Stimulated activated CD4-positive, alpha-beta T cell treated with anti-CD3 and anti-CD28 coated beads, Interleukin-1b, Interleukin-23, amount 100 ng/mL, for 1 hour (primary cell): Measurements from ENCODE around the gene YRDC.

Source experiments
- DNase-seq, 2 donors: peaks; one replicate each; pipeline ENCODE4 v3.0.0-alpha.2; 2020; ENCODE audit warnings: low read depth in 2 of 2

Gene YRDC

GRCh38 chr1:37807555-37808368, at the start of gene YRDC, which contains the start of gene C1orf122:
Gene YRDC (minus strand): TSS chr1:37808208. CDS start chr1:37808180, 28 bp downstream.
Gene C1orf122 (plus strand): TSS chr1:37807790. CDS start chr1:37808405, 615 bp downstream.
- peak; percentile 72 to 86 for DNase-seq

DNA sequence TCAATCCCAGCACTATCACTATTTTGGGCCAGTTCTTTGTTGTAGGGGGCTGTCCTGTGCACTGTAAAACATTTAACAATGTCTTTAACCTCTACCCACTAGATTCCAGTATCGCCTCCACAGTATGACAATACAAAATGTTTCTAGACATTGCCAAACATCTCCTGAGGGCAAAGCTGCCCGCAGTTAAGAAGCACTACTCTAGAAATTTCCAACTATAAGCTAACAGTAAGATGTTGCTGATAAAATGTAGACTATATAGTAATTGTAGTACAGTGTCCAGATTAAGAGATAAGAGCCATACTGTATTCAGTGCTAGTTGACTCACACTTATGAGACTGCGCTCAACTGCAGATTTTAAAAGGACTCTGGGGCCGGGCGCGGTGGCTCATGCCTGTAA, 46.4 kb upstream of the YRDC start:
- DNase-seq: no peak

- DNase-seq: no peak
Observed at GRCh38 chr1:37853157-37853556, 45.1 kb upstream of the YRDC start.

DNA sequence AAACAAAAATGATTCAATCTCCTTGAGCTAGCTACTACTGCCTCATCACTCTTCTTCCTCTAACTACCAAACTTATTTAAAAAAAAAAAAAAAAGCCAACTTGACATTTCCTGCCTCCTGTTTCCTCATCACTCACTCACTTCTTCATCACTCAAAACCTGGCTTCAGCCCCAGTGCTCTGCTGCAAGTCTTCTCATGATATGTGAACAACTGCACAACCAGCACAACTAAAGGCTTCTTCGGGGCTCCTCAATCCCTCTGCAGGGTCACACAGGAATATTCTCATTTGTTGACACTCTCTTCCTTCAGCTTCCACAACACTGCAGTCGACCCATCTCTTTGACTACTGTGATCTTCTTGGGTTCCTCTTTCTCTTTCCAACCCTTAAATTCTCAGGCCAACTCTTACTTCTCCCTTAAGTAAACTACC, 43.8 kb upstream of the YRDC start:
- no peak for DNase-seq

DNA sequence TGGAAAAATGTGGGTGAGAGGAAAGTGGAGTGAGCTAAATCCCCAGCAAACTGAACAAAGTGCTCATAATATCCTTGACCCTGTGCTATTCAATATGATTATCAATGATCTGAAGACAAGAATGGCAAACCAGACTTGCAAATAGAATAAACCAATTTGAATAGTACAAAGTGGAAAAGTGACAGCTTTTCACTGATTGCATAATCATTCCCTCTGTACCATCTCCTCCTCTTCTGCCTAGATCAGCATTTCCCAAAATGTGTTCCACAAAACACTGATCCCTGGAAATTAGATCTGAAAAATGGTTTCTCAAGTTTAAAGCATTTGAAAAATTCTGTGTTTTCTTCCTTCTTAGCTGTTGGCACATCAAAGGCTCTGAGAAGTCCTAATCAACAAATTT, 43.3 kb upstream of the YRDC start:
- no peak for DNase-seq

- no peak for DNase-seq
Observed at GRCh38 chr1:37850352-37850955, 42.4 kb upstream of the YRDC start.

- DNase-seq: no peak
Observed at GRCh38 chr1:37849480-37849879, 41.5 kb upstream of the YRDC start.

DNA sequence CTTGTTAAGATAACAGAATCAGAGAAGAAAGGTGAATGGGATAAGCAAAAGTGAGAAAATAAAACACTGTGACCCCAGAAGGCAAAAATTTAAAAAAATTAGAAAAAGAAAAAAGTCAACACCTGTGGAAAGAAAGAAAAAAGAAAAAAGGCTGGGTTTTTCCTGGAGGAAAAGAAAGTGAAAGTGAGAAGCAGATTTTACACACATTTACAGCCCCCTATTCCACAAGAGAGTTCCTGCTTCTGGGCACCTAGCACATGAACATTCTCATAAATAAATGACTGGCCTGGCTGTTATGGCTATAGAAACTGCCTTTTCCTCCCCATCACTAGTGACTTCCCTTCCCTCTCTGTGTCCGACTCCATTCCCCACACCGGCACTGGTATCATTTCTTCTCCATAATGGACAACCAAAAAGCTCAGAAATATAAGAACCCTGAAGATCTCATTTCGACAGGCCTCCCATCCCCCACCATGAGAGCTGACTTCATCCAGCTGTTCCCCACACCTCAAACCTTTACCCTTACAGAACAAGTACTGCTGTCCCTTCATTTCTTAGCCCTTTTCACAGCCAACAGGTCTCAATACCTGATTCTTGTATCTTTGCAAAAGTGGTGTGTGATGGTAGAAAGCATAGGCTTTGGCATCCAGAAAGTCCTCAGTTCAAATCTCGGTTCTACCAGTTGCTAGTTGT, 38.8 kb upstream of the YRDC start:
- DNase-seq: no peak

- no peak for DNase-seq
Observed at GRCh38 chr1:37845786-37846185, 37.8 kb upstream of the YRDC start.

DNA sequence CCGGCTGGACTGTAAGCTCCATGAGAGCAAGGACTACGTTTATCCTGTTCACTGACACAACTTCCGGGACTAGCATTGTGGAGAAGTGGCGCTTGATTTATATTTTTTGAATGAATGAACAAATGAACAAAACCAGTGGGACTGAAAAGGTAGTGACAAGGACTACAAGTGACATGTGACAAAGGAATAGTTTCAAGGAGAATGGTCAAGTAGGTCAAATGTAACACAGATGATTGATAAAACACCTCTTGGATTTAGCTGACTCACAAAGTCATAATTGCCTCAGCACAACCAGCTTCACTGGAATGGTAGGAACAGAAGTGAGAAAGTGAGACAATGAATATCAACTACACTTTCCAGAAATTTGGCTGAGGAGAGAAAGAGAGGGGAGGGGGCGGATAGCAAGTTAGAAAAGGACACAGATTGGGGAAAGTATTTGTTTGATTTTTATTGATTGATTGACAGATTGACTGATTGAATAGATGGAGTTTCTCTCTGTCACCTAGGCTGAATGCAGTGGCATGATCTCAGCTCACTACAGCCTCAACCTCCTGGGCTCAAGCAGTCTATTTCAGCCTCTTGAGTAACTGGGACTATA, 37.1 kb upstream of the YRDC start:
- no peak for DNase-seq

DNA sequence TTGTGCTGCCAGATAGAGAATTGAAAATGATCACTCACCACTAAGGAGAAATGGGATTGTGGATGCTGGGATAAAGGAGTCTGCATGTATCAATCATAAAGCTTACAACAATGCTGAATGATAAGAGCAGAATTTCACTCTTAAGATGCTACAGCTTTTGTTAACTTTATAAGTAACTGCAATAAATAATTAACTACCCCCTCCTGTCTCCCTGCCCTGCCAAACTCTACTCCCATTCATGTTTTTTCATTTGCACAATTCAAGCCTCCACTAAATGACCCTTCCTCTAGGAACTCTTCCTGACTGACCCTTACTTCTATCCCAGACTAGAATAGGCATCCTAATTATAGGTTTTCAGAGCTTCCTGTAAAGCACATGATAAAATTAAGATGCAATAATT, 36.5 kb upstream of the YRDC start:
- DNase-seq: no peak

DNA sequence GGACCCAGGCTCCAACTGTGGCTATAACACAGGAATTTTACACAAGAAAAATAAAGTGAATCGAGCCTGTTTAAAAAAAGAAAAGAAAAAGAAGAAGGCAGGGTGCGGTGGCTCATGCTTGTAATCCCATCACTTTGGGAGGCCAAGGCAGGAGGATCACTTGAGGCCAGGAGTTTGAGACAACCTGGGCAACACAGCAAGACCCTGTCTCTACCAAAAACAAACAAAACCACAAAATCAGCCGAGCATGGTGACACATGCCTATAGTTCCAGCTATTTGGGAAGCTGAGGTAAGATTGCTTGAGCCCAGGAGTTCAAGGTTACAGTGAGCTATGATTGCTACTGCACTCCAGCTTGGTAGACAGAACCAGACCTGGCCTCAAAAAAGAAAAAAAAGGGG, 33.6 kb upstream of the YRDC start:
- DNase-seq: no peak

DNA sequence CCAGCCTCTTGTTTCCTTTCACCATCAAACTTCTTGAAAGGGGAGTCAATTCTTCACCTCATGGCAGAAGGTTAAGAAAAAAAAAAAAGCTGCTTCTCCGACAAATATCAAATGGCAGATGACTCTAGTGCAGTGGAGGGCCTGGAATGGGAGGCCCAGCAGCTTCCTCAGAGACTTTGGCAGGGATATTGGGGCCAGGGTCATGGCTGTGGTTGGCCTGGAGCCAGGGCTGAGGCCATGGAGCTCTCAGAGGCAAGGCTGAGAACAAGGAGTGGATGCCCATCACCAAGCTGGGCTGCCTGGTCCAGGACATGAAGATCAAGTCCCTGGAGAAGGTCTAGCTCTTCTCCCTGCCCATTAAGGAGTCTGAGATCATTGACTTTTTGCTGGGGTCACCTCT, 32.7 kb upstream of the YRDC start:
- DNase-seq: no peak

DNA sequence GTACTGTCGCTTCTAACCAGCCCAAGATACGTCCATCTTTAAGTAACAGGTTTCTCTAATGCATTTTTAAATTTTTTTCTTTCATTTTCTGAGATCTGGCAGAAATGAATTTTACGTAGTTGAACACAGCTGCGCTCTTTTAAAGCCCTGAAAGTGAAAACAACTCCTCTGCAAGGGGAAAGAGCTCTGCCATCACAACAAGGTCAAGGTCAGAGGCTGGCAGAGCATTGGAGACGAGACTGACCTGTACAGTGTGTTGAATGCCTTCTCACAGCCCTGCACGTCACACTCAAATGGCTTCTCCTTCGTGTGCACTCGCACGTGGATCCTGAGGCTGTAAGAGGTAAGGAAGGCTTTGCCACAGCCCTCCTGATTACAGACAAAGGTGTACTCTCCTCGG, 31.7 kb upstream of the YRDC start:
- no peak for DNase-seq

DNA sequence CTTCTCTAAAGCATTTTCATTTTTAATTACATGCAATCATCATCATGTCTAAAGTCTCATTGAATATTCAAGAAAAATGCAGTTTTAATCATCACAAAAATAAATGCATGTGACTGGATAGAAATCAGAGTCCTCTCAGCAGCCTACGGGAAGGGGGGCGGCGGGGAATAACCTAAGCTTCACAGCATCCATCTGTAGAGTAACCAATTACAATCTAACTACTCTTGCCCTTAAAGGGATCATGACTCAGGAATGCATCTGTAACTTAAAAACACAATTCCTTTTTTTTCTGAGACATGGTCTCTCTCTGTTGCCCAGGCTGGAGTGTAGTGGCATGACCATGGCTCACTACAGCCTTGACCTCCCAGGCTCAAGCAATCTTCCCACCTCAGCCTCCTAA, 28.8 kb upstream of the YRDC start:
- DNase-seq: no peak

GRCh38 chr1:37831809-37832208, 23.8 kb upstream of the YRDC start:
- DNase-seq: no peak

DNA sequence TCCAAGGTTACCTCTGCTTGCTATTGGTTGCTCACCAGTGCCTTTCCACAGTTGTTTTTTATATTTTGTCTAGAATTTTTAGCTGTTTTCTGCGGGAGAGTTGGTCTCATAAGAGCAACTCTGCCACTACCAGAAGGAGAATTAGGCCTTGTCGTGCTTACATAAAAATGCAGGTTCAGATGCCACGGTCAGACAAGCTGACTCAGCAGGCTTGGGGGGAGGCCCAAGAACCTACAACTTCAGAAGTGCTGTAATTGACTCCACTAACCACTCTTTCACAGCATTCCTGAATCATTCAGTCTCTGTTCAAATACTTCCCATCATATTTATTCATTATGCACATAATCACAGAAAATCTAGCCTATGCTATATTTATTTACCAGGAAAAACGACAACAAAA, 23.1 kb upstream of the YRDC start:
- no peak for DNase-seq

DNA sequence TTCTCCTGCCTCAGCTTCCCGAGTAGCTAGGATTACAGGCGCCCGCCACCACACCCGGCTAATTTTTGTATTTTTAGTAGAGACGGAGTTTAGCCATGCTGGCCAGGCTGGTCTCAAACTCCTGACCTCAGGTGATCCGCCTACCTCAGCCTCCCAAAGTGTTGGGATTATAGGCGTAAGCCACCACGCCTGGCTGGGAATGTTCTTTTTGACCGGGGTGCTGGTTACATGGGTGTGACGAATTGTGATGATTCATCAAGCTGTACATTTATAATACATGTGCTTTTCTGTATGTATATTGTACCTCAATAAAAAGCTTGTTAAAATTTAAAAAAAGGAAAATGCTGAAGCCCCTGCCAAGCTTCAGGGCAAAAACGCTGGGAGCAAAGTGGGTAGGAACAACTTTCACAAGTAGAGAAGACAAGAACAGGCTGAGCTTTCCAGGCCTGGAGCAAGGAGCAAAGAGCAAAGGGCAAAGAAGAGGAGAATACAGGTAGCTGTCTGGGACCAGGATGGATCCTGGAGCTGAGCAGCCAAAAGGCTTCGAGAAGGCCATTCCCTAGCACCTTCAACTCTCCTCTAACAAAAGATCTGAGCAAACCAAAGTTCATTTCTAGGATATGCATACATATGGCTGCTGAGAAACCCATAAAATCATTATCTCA, 20.5 kb upstream of the YRDC start:
- DNase-seq: no peak

- no peak for DNase-seq
Observed at GRCh38 chr1:37825506-37825905, 17.5 kb upstream of the YRDC start.

- no peak for DNase-seq
Observed at GRCh38 chr1:37824001-37824400, 16.0 kb upstream of the YRDC start.

DNA sequence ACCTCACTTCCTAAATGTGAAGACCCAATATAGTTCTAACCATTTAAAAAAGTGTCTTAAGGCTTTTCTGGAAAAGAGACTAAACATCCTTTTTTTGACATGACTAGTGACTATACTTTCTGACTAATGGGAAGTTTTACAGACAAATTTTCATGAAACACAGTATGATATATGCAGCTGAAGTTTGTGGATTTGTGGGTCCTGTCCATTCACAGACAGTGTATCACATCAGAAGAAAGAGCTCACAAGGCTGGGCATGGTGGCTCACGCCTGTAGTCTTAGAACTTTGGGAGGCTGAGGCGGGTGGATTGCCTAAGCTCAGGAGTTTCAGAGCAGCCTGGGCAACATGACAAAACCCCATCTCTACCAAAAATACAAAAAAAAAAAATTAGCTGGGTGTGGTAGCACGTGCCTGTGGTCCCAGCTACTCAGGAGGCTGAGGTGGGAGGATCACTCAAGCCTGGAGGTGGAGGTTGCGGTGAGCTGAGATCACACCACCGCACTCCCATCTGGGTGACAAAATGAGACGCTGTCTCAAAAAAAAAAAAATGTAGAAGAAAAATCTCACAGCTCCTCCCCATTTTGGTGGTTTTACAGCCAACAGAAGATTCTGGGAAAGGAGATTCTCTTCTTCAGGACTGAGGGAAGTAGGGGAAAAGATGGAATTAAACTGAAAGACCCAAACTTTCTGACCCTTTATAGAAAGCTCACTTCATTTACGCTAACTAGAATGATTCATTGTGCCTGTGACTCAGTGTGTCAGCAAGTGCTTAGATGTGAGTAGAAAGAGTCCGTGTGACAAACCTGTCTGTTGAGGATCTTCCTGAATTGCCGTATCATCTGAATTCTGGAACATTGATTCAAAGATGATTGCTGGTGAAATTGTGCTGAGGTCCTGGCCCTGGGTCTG, 15.2 kb upstream of the YRDC start:
- no peak for DNase-seq
